T-helper 22 cell (primary cell): Measurements from ENCODE around the gene NPR1.
"Not testable (repeated sequence)": the region's sequence is repeated elsewhere in the genome, so short reads cannot be mapped to it uniquely, and the experiment has no call there.

Experiments used
- DNase-seq: peaks from one replicate; pipeline ENCODE4 v3.0.0-alpha.2; 2020; ENCODE audit warnings: low read depth

The NPR1 gene

DNA sequence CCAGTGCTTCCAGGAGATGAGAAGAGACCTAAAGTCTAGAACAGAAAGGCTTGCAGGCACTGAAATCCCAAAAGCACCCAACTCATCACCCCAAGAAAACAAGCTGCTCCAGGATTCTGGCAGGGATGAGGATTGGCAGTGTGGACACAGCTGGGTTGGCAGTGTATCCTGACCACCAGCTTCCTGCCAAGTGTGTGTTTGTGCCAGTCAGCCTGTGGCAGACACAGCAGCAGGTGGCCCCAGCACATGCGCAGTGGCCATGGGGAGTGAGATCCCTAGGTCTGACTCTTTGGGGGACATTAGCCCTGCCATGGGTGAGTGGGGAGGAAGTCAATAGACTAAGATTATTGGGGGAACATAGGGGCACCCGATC is 28.6 kb upstream of the NPR1 start:
- DNase-seq = no peak

DNA sequence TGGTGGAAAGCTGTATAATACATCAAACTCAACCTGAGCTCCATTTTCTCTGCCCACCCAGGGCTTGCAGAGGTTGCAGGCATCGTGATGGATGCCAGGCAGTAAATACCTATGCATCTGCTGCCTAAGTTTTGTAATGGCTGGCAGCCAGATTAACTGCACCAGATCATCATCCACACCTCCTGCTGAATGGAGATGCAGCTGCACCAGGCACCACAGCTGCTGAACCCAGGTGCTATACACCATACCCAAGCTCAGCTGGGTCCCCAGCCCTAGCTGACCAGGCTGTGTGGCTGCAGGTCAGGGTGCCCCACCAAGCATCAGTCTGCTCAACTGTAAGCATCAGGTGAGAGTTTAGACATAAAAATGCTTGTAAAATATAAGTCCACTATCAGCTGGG is 26.7 kb upstream of the NPR1 start:
- no peak for DNase-seq

DNA sequence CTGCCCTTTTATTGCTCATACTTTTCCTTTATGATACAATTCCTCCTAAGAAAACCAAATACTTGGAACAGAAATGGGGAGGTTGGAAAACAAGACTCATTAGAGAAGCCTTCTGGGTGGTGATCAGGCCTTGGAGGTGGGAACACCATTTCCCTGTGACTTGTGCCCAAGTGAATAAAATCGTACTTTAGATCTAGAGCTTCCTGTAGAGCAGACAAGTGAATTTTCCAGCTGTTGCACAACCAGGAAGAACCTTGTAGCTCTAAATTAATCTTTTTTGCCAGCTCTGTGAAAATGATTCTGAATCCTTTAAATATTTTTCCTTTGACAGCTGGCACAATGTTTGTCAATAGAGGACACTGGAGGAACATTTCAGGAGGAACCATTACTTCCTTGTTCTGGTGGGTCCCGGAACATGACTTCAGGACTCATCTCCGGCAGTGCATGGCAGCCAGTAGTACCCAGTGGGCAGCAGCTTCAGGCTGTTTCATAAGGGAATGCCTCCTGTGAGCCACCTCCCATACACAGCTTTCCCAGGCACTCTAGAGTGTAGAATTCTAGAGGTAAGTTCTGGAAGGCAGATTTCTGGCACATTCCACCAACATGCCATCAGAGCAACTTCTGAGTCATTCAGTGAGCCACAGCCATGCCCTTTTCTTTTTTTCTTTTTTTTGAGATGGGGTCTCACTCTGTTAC is 25.5 kb upstream of the NPR1 start:
- no peak for DNase-seq

DNA sequence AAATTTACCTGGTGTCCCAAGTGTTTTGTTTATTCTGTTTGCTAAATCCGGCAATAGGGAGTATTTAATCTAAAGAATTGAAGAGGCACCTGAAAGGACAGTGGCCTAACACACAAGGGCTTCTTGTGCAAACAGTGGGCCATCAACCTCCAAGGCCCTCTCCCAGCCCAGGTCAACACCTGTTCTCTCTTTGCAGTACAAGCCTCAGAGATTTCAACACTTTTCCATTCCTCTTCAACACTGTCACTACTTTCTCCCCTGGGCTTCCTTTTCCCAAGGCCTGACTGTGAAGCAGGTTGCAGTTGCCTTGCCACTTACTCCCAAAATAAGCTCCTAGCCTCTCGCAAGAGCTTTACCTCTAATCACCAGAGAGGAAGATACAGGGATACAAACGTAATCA is 23.2 kb upstream of the NPR1 start:
- no peak for DNase-seq

DNA sequence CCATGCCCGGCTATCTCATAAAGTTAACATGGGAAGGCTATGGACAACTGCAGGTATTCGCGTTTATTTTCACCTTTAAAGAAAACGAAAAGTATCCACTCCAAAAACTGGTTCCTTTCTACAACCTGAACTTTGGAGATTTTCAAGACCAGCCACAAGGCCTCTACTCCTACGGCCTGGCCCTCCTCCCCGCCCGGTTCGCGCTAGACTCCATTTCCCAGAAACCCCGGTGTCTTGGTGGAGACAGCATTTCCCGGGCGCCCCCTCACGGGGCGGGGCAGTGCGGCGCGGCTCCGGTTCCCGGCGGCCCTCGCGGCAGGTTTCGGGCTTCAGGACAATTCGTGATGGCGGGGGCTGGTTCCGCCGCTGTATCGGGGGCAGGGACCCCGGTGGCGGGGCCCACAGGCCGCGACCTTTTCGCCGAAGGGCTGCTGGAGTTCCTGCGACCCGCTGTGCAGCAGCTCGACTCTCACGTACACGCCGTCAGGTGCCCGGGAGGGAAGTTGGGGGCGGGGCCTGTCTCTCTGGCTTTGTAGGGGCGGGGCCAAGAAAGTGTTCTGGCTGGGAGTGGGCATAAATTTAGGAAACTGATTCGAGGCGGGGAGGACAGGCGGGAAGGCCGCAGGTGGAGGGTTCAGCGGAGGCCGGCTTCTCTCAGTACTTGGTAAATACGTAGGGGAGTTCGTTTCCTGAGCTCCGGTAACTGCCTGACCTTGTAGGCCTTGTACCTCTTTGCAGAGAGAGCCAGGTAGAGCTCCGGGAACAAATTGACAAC is 19.9 kb upstream of the NPR1 start, which contains the start of gene SNAPIN:
Gene SNAPIN, plus strand, starts transcription at position 304 of the 775 bp plus-strand sequence. Its CDS starts 41 bp downstream, at position 345.
- peak; percentile 80 for DNase-seq

DNA sequence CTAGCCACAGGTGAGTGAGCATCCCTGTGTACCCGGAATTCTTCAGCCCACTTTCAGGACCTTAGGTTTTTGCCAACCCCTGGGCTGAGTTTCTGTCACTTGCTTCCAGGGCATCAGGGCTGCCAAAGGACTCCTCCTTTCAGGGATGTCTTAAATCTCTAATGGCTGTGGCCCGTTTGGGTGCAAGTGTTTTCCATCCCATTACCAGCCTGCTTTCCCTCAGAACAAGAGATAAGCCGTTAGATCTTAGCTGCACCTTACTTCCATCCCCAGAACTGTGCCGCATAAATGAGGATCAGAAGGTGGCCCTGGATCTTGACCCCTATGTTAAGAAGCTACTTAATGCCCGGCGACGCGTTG is 19.3 kb upstream of the NPR1 start:
- no peak for DNase-seq

DNA sequence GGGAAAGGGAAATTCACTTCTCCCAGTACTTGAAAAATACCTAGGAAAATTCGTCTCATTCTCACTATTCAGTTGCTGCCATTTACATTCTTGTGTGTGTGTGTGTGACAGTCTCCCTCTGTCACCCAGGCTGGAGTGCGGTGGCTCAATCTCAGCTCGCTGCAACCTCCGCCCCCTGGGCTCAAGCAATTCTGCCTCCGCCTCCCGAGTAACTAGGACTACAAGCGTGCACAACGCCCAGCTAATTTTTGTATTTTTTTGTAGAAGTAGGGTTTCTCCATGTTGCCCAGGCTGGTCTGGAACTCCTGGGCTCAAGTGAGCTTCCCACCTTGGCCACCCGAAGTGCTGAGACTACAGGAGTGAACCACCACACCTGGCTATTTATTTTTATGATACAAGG is 18.8 kb upstream of the NPR1 start:
- no peak for DNase-seq

DNA sequence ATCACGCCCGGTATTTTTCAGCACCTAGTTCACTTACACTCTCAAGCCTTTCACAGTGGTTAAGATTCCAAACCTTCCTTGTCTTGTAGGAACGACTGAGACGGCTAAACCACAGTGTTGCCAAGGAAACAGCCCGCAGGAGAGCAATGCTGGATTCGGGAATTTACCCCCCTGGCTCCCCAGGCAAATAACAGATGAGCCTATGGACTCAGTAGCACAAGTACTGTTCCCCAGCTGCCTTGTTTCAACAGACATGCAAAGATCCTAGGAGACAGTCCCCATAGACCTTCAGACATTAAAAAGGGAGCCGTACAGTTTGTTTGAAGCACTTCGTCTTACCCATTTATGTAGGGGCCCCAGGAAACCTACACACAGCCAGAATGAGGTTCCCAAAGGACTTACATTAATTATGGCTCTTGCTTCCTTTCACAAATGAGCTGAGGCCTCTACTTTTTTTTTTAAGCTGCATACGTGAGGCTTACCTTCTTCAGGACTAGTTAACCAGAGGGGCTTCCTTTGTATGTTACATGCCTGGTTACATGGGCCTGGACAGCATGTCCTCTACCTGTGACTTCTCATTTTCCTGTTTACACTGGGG is 17.3 kb upstream of the NPR1 start:
- no peak for DNase-seq

DNA sequence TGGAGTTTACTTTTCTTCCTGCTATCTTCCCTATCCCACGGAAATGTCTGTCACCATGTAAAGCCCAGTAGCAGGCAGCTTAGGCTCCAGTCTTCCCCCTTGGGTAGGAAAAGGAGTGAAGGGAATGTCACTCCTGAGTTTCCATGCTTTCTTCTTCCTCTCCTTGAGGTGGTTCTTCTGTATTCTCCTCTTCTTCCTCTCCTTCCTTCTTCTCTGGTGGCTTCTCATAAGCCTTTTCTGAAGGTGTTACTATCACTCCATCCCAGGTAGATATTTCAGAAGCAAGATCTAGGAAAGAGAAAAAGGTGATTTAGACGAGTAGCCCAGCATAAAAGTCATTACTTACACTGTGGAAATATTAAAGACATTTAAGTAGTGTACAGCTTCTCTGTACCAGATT is 16.2 kb upstream of the NPR1 start:
- DNase-seq = no peak

DNA sequence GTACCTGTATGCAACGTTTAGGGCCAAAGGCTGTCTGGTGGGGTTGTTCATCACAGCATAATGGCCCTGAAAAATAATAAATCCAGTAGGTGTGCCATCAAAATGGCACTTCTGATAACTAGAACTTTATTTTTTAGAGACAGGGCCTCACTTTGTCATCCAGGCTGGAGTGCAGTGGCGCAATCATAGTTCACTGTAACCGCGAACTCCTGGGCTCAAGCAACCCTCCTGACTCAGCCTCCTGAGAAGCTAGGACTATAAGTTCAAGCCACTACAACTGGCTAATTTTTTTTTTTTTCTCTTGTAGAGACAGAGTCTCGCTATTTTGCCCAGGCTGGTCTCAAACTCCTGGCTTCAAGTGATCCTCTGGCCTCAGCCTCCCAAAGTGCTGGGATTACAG is 15.3 kb upstream of the NPR1 start:
- no peak for DNase-seq

DNA sequence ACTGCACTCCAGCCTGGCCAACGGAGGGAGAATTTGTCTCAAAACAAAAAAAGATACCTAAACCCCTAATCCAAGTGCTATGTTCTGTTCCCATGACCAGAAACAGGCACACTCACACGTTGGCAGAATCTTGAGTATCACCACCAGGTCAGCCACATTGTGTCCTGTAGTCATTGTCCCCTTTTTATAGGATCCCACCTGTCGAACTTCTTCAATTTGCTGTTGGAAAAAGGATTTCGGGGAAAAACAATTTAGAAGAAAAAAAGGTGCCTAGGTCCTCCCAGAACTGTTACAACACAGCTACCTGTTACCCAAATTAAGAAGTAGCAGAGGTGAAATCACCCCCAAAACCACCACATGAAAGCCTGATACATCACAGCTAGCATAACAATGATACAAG is 11.0 kb upstream of the NPR1 start:
- no peak for DNase-seq

DNA sequence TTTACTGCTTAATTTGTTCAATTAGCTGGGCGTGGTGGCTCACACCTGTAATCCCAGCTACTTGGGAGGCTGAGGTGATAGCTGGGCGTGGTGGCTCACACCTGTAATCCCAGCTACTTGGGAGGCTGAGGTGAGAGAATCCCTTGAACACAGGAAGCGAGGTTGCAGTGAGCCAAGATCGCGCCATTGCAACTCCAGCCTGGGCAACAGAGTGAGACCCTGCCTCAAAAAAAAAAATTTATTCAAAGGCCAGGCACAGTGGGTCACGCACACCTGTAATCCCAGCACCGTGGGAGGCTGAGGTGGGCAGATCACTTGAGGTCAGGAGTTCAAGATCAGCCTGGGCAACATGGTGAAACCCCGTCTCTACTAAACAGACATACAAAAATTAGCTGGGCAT is 9.8 kb upstream of the NPR1 start:
- not testable (repeated sequence) for DNase-seq

DNA sequence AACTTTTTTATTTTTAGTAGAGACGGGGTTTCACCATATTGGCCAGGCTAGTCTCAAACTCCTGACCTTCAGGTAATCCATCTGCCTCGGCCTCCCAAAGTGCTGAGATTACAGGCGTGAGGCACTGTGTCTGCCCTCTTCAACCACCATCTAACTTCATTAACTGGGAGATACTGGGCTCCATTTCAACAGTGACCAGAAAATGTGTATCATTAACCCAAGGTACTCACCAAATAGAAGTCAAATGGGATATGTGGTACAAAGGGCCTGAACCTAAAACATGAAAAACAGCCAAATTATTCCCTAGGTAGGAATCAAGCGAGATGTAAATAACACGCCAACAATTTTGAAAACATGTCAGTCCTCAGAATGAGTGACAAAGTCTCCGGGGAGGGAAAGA is 8.9 kb upstream of the NPR1 start:
- no peak for DNase-seq

DNA sequence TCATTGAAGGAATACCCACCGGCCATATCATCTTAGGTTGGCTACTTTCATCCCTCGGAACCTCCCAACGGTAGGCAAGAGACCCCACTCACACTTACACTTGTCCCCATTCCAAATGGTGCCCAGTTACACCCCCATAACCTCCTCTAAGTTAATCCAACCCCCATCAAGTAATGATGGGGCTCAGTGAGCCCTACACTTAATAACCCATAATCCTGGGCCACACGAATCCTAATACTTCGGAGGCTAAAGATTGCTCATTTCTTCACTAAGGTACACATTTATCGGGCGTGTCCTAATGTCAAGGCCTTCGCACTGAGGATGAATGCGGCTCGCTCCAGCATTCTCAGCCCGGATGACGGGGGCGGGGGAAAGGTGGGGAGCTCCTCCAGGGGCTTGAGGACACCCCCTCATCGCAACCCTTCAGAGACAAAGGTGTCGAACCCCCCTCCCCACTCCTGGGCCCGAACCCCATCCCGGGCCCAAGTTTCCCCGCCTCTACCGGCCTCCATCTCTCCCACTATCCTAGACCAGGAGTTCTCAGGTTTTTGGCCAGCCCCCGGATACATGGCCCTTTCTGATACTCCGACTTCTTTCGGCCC is 8.1 kb upstream of the NPR1 start:
- no peak for DNase-seq

DNA sequence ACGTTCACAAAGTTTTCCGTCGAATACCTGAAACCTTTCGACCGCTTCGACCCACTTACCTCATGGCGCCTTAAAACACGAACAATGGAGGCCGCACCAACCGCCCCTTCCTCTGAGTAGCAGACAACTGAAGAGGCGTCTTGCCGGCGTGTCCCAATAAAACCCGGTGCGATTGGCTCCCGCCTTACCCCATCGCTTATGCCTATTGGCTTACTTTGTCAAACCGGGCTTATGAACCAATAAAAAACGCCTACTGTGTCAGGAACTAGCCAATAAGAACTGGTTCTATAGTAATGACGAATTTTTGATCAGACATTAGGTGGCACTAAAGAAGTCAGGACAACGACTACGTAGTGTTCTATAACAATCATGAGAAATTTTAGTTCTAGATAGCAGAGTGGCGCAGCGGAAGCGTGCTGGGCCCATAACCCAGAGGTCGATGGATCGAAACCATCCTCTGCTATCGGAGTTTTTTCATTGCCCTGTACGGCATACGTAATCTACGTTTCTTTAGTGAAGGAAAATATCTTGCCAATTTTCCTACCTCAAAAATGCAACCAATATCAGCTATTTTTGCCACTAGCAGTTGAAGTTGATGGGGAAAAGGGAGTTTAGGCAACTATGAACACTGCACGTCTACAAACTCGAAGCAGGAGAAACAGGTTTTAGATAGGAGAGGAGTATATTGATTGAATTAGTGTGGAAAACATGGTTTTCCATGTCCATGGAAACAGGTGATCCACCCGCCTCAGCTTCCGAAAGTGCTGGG is 7.4 kb upstream of the NPR1 start, which contains the start of gene ILF2:
Gene ILF2, minus strand, starts transcription at position 135 of the 769 bp plus-strand sequence. Its CDS starts 71 bp downstream, at position 64.
- peak; percentile 96 for DNase-seq

DNA sequence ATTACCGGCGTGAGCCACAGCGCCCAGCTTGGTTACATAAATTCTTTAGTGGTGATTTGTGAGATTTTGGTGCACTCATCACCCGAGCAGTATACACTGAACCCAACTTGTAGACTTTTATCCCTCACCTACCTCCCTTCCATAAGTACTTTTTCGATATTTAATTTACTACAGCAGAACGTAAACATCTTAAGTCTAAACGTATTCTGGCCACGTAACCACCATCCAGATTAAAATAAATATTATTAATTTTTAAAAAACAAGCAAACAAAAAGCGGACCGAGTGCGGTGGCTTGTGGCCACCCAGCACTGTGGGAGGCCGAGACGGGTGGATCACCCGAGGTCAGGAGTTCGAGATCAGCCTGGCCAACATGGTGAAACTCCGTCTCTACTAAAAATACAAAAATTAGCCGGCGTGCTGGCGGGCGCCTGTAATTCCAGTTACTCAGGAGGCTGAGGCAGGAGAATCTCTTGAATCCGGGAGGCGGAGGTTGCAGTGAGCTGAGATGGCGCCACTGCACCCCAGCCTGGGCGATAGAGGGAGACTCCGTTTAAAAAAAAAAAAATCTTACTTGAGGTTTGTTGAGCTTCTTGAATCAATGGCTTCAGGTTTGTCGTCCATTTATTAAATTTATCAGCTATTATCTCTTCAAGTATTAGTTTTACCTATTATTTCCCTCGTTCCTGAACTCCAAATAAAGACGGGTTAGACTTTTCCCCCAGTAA is 6.7 kb upstream of the NPR1 start:
- peak; percentile 13 for DNase-seq

DNA sequence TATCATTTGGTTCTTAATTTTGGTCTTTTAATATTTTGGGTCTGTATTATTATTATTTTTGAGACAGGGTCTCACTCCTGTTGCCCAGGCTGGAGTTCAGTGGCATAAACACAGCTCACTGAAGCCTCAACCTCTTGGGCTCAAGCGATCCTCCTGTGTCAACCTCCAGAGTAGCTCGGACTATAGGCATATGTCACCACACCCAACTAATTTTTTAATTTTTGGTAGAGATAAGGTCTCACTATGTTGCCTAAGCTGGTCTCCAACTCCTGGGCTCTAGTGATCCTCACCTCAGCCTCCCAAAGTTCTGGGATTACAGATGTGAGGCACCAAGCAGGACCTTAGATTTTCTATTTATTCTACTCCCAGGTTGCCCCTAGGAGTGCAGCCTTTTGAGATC is 5.0 kb upstream of the NPR1 start:
- no peak for DNase-seq

DNA sequence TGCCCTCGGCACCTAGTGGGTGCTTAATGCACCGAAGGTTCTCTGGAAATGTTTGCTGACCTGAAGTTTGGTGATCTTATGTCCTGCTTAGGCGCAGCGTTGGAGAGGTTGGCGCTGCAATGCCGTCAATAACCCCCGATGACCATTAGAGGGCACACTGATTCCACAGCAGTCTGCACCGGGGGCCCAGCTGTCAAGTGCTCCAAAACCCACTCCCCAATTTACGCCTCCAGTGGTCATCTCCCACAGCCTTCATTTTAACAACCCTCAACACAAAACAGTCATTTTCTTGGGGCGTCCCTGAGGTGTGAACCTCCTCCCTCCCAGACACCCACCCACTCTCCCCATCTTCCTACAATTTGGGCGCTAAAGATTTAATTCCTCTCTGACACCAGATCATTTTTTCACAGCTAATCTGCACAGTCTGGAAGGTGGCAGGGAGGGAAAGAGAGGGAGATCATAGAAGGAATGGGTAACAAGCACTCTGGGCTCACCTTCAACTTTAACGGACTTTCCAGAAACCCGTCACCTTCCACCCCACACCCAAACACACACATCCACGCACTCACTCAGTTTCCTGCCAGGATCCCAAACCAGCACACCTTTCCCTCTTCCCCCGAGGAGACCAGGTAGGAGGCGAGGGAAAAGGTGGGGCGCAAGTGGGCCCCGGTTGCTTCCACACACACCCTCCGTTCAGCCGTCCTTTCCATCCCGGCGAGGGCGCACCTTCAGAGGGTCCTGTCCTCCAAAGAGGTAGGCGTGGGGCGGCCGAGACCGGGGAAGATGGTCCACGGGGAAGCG is 570 bp upstream of the NPR1 start:
- DNase-seq = no peak

DNA sequence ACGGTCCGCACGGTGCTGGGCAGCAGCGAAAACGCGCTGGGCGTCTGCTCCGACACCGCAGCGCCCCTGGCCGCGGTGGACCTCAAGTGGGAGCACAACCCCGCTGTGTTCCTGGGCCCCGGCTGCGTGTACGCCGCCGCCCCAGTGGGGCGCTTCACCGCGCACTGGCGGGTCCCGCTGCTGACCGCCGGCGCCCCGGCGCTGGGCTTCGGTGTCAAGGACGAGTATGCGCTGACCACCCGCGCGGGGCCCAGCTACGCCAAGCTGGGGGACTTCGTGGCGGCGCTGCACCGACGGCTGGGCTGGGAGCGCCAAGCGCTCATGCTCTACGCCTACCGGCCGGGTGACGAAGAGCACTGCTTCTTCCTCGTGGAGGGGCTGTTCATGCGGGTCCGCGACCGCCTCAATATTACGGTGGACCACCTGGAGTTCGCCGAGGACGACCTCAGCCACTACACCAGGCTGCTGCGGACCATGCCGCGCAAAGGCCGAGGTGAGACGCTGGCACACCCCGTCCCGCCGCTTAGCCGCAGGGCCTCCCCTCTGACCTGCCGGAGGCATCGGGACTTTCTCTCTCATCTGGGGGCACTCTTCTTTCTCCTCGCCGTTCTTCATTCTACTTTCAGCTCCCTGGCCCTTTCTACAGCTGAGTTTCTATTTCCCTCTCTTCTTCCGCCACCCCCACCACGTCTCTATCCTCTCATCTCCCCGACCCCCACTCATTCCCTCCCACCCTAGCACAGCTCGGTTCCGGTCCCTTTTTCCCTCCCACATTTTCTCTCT is 1.0 kb downstream of the NPR1 start:
- DNase-seq = no peak

DNA sequence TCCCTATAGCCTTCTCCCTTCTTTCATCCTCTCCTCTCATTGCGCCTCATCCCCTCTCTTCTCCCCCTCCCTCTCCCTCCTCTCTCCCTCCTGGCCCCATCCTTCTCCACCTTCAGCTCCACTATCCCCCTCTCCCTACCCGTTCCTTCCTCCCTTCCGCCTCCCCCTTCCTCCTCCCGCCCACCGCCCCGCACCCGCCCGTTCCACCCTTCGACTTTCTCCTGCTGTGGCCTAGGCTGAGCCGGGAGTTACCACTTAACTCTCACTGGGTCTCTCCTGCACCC is 1.6 kb downstream of the NPR1 start:
- no peak for DNase-seq
